DMS 273 treated with DMSO at 0.1 percent for 48 hours (cell line): Measurements from ENCODE around the gene SHPK.

Experiments
- DNase-seq: peaks from one replicate; lab custom pipeline; 2025; lab: John Stamatoyannopoulos, UW

Gene SHPK, protein sequence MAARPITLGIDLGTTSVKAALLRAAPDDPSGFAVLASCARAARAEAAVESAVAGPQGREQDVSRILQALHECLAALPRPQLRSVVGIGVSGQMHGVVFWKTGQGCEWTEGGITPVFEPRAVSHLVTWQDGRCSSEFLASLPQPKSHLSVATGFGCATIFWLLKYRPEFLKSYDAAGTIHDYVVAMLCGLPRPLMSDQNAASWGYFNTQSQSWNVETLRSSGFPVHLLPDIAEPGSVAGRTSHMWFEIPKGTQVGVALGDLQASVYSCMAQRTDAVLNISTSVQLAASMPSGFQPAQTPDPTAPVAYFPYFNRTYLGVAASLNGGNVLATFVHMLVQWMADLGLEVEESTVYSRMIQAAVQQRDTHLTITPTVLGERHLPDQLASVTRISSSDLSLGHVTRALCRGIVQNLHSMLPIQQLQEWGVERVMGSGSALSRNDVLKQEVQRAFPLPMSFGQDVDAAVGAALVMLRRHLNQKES

GRCh38 chr17:3636154-3636907, at the start of gene SHPK, which contains the start of gene CTNS:
Gene SHPK (minus strand): TSS chr17:3636250. CDS start chr17:3636219, 31 bp downstream.
Gene CTNS (plus strand): TSS chr17:3636760. CDS start chr17:3640207, 3,447 bp downstream.
- peak; percentile 82 for DNase-seq

DNA sequence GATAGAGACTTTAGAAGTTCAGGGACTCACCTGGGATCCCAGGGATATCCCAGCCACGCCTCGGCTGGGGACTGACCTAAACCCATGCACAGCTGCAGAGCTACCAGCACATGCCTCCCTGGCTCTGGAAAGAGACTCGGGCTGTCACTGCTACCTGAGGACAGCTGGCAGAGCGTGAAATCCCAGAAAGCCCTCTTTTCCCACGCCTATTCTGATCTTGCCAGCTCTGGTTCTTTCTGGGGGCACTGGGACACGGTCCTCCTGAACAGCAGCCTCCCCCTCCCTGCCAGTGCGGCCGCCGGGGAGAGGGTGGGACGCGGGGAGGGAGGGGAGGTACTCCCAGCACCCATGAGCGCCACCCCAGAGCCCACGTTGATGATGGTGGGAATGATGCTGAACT, 49.1 kb upstream of the SHPK start:
- no peak for DNase-seq

DNA sequence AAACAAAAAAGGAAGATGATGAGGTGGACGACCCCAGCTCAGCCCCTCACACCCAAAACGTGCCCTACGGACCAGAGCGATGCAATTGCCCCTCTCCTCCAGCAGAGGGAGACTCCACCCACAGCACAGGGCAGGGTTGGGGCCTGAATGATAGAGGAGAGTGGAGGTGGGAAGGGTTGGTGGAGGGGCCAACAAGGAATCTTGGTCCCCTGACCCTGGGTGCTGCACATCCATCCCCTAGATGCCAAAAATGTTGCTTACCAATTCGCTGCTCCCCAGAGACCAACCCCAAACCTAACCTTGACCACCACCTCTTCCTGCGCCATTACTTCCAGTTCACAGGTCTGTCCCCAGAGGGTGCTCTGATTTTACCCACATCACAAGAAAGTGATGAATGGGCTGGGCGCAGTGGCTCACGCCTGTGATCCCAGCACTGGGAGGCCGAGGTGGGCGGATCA, 47.0 kb upstream of the SHPK start:
- DNase-seq: no peak

DNA sequence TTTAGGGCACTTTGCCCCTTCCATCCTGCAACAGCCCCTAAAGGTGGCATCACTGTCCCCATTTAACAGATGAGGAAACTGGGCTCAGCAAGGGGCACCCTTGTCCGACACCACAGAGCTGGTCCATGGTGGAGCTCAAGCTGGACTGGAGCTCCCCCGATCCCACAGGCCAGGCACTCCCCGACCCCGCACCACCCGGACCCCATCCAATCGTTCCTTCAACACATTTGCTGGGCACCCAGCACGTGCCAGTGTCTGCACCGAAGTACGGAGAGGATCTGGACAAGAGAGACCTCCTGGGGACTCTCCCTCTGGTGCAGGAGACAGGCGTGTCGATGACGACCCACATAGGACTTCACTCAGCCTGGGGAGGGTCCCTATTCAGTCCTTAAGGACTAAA, 46.0 kb upstream of the SHPK start:
- no peak for DNase-seq

DNA sequence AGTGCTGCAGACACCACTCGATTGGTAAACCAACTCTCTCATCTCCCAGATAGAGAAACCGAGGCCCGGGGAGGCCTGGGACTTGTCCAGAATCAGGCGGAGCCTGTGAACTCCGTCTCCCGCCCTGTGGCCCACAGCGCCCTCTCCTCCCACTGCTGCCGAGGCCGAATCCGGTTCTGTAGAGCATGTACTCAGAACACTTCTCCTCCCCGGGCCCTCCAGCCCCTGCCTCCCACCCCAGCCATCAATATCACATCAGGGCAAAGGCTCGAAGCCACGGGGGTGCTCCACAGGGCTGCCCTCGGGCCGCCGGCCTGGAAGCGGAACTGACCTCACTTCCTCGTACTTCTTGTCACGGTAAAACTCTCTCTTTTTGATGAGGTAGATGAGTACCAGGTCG, 45.5 kb upstream of the SHPK start:
- DNase-seq: no peak

GRCh38 chr17:3681057-3681456, 45.0 kb upstream of the SHPK start:
- DNase-seq: no peak

DNA sequence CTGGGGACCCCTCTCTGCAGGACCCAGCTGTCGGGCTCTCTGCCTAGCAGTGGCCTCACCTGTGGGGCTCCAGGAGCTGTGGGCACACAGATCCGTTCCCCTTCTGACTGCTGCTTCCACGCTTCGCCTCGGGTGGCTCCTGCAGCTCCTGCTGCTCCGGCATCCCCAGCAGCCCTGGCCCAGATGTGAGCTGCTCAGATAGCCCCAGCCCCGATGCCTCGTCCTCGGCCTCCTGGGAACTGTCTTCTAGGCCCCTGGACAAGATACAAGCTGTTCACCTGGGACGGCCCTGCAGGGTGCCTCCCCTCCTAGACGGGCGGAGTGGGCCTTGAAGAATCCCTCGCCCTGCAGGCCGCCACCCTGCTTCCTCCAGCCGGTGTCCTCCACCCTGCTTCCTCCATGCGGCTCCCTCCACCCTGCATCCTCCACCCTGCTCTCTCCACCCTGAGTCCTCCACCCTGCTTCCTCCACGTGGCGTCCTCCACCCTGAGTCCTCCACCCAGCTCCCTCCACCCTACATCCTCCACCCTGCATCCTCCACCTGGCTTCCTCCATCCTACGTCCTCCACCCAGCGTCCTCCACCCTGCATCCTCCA, 43.6 kb upstream of the SHPK start:
- no peak for DNase-seq

GRCh38 chr17:3678821-3679530, 42.9 kb upstream of the SHPK start:
- no peak for DNase-seq

DNA sequence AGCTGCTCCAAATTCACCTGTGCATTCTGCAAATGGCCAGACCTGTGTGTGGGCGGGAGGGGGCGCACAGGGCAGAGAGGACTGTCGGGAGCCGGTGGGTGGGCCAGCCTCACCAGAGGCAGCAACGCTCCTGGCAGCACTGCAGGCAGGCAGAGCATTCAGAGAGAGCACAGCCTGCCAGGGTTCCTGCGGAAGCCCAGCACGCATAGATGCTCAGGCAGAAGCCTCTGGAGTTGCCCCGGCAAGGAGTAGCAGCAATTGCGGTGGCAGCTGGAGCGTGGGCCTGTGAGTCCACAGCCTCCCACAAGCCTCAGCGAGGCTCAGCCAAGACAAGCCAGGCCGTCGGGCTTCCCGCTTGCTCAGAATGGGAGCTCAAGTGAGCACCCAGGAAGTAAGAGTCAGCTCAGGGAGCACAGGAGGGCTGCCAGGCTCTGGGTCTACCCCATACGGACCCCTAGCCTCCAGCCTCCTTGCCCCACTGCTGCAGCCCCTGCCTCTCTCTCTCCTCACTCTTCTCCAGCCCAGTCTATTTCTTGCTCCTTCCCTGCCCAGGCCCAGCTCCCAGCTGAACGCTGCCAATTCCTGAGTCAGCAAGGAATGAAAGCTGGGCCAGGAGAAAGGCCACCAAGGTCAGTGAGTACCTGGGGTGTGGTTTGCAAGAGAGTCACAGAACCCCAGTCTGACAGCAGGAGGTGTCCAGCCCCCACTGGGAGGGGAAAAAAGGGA, 42.2 kb upstream of the SHPK start:
- no peak for DNase-seq

DNA sequence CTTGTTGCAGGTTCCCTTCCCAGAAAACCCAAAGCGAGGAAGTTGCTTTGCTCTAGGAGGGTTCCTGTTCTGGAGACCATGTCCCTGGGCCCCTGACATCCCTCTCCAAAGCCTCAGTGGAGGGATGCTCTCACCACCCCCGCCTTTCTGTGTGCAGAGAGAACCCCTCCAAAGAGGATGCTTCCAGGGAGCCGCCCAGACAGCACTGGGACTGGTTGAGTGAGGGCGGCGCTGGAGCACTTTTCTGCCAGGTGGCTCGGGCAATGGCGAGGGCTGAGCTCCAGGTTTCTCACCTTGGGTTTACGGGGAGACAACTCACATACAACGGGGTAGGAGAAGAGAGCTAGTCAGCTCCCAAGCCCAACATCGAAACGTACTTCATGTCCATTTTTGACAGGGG, 39.8 kb upstream of the SHPK start:
- DNase-seq: no peak

DNA sequence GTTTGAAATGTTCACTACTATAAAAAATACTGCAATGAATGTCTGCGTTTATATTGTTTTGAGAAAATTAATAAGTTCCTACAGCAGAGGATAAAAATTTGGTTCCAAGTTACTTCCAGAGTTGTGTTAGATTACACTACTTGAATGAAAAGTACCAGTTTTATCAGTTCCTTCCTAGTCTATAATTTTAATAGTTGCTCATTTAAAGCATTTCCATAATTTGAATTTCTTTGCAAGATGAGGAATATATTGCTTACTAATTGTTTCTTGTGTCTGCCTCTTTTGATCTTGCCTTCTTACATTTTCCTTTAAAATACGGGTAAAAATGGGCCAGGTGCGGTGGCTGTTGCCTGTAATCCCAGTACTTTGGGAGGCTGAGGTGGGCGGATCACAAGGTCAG, 36.5 kb upstream of the SHPK start:
- no peak for DNase-seq

DNA sequence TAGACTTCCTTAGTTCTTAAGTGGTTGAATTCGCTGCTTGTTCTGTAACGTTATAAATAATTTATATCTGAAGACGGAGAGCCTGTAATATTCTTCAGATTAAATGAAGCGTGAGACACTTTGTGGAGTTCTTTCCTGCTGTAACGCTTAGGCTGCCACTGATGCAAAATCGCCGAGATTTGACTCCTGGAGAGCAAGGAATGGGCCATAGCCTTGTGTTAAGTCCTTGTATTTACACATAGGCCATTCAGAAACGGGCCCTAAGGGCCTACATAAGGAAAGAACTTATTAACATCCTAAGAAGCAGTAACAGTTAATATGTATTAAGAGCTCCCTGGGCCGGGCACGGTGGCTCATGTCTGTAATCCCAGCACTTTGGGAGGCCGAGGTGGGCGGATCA, 33.5 kb upstream of the SHPK start:
- no peak for DNase-seq

DNA sequence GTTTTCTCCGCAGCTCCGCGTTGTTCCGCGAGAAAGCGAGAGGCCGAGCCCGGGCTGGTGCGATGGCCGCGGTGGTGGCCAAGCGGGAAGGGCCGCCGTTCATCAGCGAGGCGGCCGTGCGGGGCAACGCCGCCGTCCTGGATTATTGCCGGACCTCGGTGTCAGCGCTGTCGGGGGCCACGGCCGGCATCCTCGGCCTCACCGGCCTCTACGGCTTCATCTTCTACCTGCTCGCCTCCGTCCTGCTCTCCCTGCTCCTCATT, 33.0 kb upstream of the SHPK start:
- no peak for DNase-seq

DNA sequence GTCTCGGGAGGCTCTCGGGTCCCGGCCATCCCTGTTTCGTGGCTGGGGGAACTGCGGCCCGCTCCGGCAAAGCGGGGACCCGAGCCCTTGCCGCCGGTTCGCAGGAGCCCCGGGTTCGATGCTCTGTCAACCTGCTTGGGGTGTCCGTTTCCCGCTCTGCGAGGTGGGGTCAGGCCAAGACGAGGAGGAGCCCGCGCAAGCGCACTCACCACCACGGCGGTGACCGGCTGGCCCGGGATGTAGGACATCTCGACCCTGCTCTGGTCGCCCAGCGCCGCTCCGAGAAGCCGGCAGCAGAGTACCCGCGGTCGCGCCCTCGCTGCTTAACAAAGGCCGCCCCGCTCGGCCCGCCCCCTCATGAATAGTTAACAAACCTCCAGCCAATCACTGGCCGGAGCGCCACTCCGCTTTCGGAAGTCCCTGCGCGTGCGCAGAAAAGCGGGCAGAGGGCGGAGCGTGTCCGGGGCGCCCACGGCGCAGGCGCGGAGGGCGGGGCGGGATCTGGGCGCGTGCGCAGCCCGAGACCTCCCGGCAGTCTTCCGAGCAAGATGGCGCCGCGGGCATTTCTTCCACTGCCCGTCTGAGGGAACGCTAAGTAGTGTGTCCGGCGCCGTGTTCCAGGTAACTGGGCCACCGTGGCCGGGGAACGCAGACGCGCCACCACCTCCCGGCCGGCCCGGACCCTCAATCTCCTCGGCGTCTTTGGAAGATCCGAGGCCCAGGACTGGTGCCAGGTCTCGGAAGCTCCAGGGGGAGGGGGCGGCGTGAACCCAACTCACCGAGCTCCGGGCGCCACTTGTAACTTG, 32.4 kb upstream of the SHPK start, which contains the start of the genes EMC6 and TAX1BP3:
EMC6 (plus strand) TSS at position 534 of the 806 bp plus-strand sequence. CDS start 335 bp downstream, outside the sequence.
TAX1BP3 (minus strand) TSS at position 300 of the 806 bp plus-strand sequence; CDS start at position 248, 52 bp downstream.
- DNase-seq: peak; percentile 72

DNA sequence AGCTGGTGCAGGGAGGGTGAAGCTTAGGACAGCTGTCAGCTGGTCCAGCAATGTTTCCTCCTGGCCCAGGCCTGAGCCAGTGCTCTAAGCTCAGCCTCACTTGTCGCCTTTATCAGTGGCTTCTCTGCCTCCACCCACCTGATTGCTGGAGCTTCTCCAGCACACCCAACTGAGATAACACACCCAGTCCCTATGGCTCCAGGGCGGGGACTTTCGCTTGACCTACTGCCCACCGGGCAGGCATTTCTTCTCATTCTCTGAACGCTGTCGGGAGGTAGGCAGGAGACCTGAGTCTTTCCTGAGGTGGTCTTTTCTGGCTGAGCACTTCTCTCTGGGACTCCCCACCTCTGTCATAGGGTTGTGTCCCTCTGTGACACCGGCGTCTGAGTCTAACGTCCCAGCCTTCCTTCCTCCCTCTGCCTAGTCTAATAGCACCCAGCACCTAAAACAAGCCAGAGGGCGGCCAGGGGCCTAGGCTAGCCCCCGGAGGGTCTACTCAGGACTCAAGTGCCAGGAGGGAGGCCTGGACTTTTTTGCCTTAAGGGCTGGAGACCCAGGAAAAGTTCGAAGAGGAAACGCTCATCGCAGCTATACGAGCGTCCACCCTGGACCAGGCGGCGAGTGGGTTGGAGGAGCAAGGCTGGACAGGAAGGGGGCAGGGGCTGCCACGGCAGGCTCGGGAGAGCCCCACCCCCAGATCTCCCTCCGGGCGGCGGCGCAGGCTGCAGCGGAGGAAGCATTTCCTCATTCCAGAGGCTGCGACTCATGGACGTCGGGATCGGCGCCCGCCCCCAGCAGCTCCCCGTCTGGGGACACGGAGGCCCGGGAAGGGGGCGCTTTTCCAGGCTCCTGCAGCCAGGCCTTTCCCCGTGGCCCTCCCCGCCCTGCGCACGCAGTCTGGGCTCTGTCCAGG, 31.6 kb upstream of the SHPK start:
- DNase-seq: no peak

DNA sequence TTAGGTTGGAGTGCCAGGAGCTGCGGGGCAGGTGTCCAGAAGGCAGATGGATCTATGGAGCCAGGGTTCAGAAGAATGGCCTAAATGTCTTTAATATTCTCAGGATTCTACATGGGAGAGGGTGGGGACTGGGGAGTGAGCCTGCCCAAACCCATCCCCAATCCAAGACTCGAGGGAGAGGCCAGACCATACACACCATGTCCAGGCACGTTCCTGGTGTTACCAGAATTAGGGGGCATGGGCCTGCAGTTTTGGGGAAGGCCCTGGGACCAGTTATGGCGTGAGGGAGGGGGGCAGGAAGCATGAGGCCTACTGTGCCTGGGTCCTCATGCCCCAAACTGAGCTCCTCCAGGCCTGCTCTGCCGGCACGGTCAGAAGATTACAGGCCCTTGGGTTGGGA, 30.5 kb upstream of the SHPK start:
- DNase-seq: no peak

DNA sequence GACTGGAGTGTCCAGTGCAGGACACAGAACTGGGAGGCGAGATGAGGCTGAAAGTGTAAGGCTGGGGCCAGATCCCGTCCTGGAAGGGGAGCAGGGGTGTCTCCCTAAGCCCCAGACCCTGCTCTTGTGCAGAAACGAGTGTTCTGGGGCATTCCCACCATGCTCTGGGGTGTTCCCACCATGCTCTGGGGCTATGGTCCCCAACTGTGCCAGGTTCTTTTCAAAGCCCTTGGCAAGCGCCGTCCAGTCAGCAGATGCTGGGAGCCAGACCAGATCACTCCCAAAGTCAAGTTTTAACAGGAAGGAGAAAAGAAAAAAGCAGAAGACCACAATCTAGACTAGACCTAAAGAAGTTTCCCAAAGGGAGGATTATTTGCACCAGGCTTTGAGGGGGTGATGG, 29.8 kb upstream of the SHPK start:
- no peak for DNase-seq

DNA sequence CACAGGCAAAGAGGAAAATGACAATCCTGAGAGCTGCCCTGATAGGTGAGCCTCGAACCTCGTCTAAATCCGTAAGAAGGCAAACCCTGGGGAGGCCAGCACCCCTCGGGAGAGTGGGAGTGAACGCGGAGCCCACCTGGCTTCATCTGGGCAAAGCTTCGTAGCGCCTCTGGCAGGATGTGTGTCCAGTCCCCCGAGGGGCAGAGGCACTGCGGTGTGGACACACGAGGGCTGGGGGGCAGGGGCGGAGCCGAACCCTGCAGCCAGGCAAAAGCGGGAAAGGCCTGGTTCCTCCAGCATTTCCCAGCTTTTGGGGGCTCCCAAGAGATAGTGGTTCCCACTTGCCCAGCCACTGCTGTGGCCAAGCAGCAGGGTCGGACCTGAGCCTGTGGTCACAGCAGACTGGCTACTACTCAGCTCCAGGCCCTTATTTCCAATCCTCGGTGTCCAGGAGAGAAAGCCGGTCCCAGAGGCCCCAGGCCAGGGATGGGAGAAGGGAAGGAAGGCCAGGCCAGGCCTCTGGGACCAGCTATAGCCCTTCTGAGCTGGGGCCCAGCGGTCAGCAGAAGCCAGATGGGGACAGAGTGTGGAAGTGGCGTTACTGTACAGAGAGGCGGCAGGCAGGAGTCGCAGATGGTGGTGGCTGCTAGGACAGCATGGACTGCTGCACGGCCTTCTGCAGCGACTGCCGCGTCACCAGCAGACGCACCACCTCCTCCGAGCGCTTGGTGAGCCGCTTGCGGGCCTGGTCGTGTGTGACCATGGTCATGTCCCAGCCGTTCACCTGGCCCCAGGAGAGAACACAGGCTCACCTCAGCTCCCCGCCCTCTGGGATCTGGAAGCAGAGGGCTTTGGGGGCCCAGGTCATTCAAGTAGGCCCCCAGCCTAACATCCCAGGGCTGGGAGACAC, 27.3 kb upstream of the SHPK start:
- DNase-seq: no peak
